Activated CD8-positive, alpha-beta T cell treated with anti-CD3 and anti-CD28 coated beads for 36 hours (primary cell): ENCODE data around the gene WIPI1. TPM values are rescaled to one million over a fixed set of nuclear protein-coding genes. Genes with fewer than 3 reads are reported as not detected.

Source experiments
- ATAC-seq: fragments of 200-7000 bp; cut with Tn5 transposase; one replicate; pipeline ENCODE4 v1.10.0; 2021; ENCODE audit warnings: mild to moderate bottlenecking, moderate library complexity
- CTCF ChIA-PET: fragments of 350-600 bp; sonication (Branson Sonifier 250); formaldehyde crosslinking; loops from one replicate; lab custom pipeline; 2021; ENCODE audit warnings: antibody characterized with exemption; lab: Charles Lee
- POLR2A ChIA-PET: fragments of 350-600 bp; sonication (Branson Sonifier 250); formaldehyde crosslinking; loops from one replicate; lab custom pipeline; 2021; ENCODE audit warnings: antibody characterized with exemption; lab: Charles Lee
- DNase-seq: peaks from one replicate; pipeline ENCODE4 v3.0.0-alpha.2; 2020
- H3K27ac Mint-ChIP-seq: one replicate; pipeline ENCODE4 v1.8.0; 2021; ENCODE audit warnings: mild to moderate bottlenecking, mixed read lengths
- H3K27me3 Mint-ChIP-seq: one replicate; pipeline ENCODE4 v1.8.0; 2021; ENCODE audit warnings: mixed read lengths
- H3K36me3 Mint-ChIP-seq: one replicate; pipeline ENCODE4 v1.8.0; 2021; ENCODE audit warnings: low read depth, mixed read lengths
- H3K4me1 Mint-ChIP-seq: one replicate; pipeline ENCODE4 v1.8.0; 2021; ENCODE audit warnings: low read depth, mixed read lengths
- H3K4me3 Mint-ChIP-seq: one replicate; pipeline ENCODE4 v1.8.0; 2021; ENCODE audit warnings: mild to moderate bottlenecking, moderate library complexity, mixed read lengths
- H3K9me3 Mint-ChIP-seq: one replicate; pipeline ENCODE4 v1.8.0; 2021; ENCODE audit warnings: mixed read lengths
- CTCF ChIP-seq: fragments of 200-600 bp; IDR thresholded peaks from one replicate; pipeline ENCODE4 v1.8.0; 2022; ENCODE audit warnings: antibody characterized with exemption, mild to moderate bottlenecking
- intact Hi-C: fragments of 100-400 bp; cut with micrococcal nuclease; formaldehyde crosslinking; loops from one replicate; pipeline ENCODE4 v1.10.0; 2022
- total RNA-seq, 2 experiments: library from RNA; stranded (reverse); gene quantifications; one replicate each; pipeline ENCODE4 v1.2.3, GENCODE V29; 2021

WIPI1 gene
- total RNA-seq, 2 experiments from 2014 or later, result 11.3 to 13.1 TPM

GRCh38 chr17:68453991-68454665 lies 3.2 kb downstream of the WIPI1 start:
- no peak overlapping the region for H3K4me3 Mint-ChIP-seq
- H3K9me3 Mint-ChIP-seq, result no peaks in the 10 kb centered on the region
- peaks cover 1% of the 10 kb centered on the region for H3K36me3 Mint-ChIP-seq
- ChIA-PET CTCF (interaction anchor here (1.6 to 12.2 kb wide), 4 partner anchors 11 to 54 kb away, joined by 4 to 166 read pairs (median 4); no protein-coding TSS in a partner anchor), POLR2A (no interaction called here)
- DNase-seq (no peak), ATAC-seq (no peak)
- peaks cover 26% of the 10 kb centered on the region for H3K4me1 Mint-ChIP-seq
- intact Hi-C loops, result no loop called here
- no peak overlapping the region for H3K27ac Mint-ChIP-seq
- no peak for TF ChIP-seq CTCF
- no peaks in the 10 kb centered on the region for H3K27me3 Mint-ChIP-seq

- no peak for DNase-seq
- Mint-ChIP-seq H3K9me3 (no peaks in the 10 kb centered on the region), H3K4me1 (peaks cover 14% of the 10 kb centered on the region), H3K36me3 (peaks cover 1% of the 10 kb centered on the region), H3K4me3 (no peak overlapping the region), H3K27ac (no peak overlapping the region), H3K27me3 (no peaks in the 10 kb centered on the region)
- intact Hi-C loops, result no loop called here
- ChIA-PET CTCF (interaction anchor here (1.6 to 12.2 kb wide), 3 partner anchors 12 to 15 kb away, joined by 4 to 166 read pairs (median 5); no protein-coding TSS in a partner anchor), POLR2A (interaction anchor here (1.1 kb wide), 1 partner anchor 464 kb away, joined by 3 read pairs; no protein-coding TSS in a partner anchor)
- TF ChIP-seq CTCF, result no peak
- ATAC-seq, result no peak
Observed at GRCh38 chr17:68452724-68453290, 4.5 kb downstream of the WIPI1 start.

- H3K4me1 Mint-ChIP-seq, result peaks cover 14% of the 10 kb centered on the region
- CTCF ChIA-PET, result interaction anchor here (2.0 to 12.2 kb wide), 2 partner anchors 12 to 15 kb away, joined by 13 to 166 read pairs; no protein-coding TSS in a partner anchor
Observed at GRCh38 chr17:68451670-68452354, 5.5 kb downstream of the WIPI1 start.

GRCh38 chr17:68450801-68451200 lies 6.5 kb downstream of the WIPI1 start:
- CTCF ChIA-PET, result interaction anchor here (0.9 to 2.0 kb wide), 4 partner anchors 14 to 186 kb away, joined by 3 to 13 read pairs (median 4); no protein-coding TSS in a partner anchor
- POLR2A ChIA-PET, result interaction anchor here (1.2 kb wide), 1 partner anchor 158 kb away, joined by 3 read pairs; no protein-coding TSS in a partner anchor
- H3K9me3 Mint-ChIP-seq, result no peaks in the 10 kb centered on the region

More at GRCh38 chr17:68451670-68452354, 5.5 kb downstream of the WIPI1 start:
- Mint-ChIP-seq H3K4me3 (no peak overlapping the region), H3K36me3 (peaks cover 1% of the 10 kb centered on the region), H3K27ac (no peak overlapping the region), H3K27me3 (no peaks in the 10 kb centered on the region), H3K9me3 (no peaks in the 10 kb centered on the region)
- no peak for DNase-seq
- POLR2A ChIA-PET, result no interaction called here
- no peak for TF ChIP-seq CTCF
- ATAC-seq, result no peak
- intact Hi-C loops, result no loop called here

More at GRCh38 chr17:68450801-68451200, 6.5 kb downstream of the WIPI1 start:
- H3K4me3 Mint-ChIP-seq, result no peak overlapping the region
- no peaks in the 10 kb centered on the region for H3K27me3 Mint-ChIP-seq
- H3K4me1 Mint-ChIP-seq, result peaks cover 5% of the 10 kb centered on the region
- intact Hi-C loops, result no loop called here
- DNase-seq, result no peak
- TF ChIP-seq CTCF, result no peak
- no peak overlapping the region for H3K27ac Mint-ChIP-seq
- ATAC-seq, result no peak
- peaks cover 1% of the 10 kb centered on the region for H3K36me3 Mint-ChIP-seq
